Measurements from ENCODE around the gene MAGEB18. TPM values are rescaled to one million over a fixed set of nuclear protein-coding genes. Genes with fewer than 3 reads are reported as not detected.

MAGEB18 gene
- total RNA-seq (2014; rRNA removed; shearing (Covaris generic)): not detected in 2 replicates

- no peak for DNase-seq (ENCODE audit: low read depth)
Measured at GRCh38 chrX:26138274-26138673, at the start of gene MAGEB18. Gene MAGEB18, plus strand, starts transcription at chrX:26138343. Its CDS starts 643 bp downstream, at chrX:26138986.

GRCh38 chrX:26100421-26100920, 37.7 kb upstream of the MAGEB18 start:
- DNase-seq (ENCODE audit: low read depth): no peak

- no peak for DNase-seq (ENCODE audit: low read depth)
Measured at GRCh38 chrX:26109142-26109541, 29.0 kb upstream of the MAGEB18 start.

- no peak for DNase-seq (ENCODE audit: low read depth)
Measured at GRCh38 chrX:26146024-26146423, 7.9 kb downstream of the MAGEB18 start.

- no peak for DNase-seq (ENCODE audit: low read depth)
Measured at GRCh38 chrX:26160301-26160700, 22.2 kb downstream of the MAGEB18 start, which contains the start of gene MAGEB6B. Gene MAGEB6B, plus strand, starts transcription at chrX:26160601. Its CDS starts 0 bp downstream, at chrX:26160601.

Other genes with a start within 250 kb of the MAGEB18 start
- not detected in 2 replicates for gene MAGEB6B, start 22.3 kb downstream of the MAGEB18 start, total RNA-seq (2014; rRNA removed; shearing (Covaris generic))
- 0.12 TPM in 1 of 2 replicates, not detected in the other for gene MAGEB6, start 54.1 kb downstream of the MAGEB18 start, total RNA-seq (2014; rRNA removed; shearing (Covaris generic))
- not detected in 2 replicates for gene MAGEB5, start 77.8 kb downstream of the MAGEB18 start, total RNA-seq (2014; rRNA removed; shearing (Covaris generic))

All from RPMI7951 (cell line).